ENCODE data around the gene CYP4B1. TPM values are rescaled to one million over a fixed set of nuclear protein-coding genes. Genes with fewer than 3 reads are reported as not detected.

The CYP4B1 gene
- total and polyA plus RNA-seq, 12 donors, result 0.22 to 15.1 (median 5.5) TPM

- no peak for TF ChIP-seq POLR2A (IDR thresholded peaks at IDR 0.05)
- TF ChIP-seq CTCF (IDR thresholded peaks at IDR 0.05), result no peak
- no peak for DNase-seq
- H3K4me3 ChIP-seq, result no peak overlapping the region
- H3K9me3 ChIP-seq (replicated peaks in 1 of 3), result no peaks in the 10 kb centered on the region
- WGBS, 4 donors, result 84 to 93% (median 91%) methylated on average over 4 to 6 of the region's 6 CpGs
- H3K4me1 ChIP-seq (replicated peaks in 1 of 2), result no peaks in the 10 kb centered on the region
- H3K36me3 ChIP-seq (replicated peaks in 1 of 2), result no peaks in the 10 kb centered on the region
- intact Hi-C loops (cut with DNase I), result no loop called here
- H3K27me3 ChIP-seq, result no peaks in the 10 kb centered on the region
- H3K27ac ChIP-seq, result no peak overlapping the region
These were observed 19.0 kb downstream of the CYP4B1 start for GRCh38 chr1:46817814-46818213.

- intact Hi-C loops (cut with DNase I), result no loop called here
- no peak overlapping the region for H3K4me3 ChIP-seq
- H3K27ac ChIP-seq, result no peak overlapping the region
- H3K27me3 ChIP-seq, result no peaks in the 10 kb centered on the region
- no peak for DNase-seq
- H3K4me1 ChIP-seq (replicated peaks in 1 of 2), result no peaks in the 10 kb centered on the region
- WGBS, 4 donors, result 83 to 92% (median 86%) methylated on average over 4 to 5 of the region's 5 CpGs
- no peak for TF ChIP-seq POLR2A (IDR thresholded peaks at IDR 0.05)
- TF ChIP-seq CTCF (IDR thresholded peaks at IDR 0.05), result no peak
- no peaks in the 10 kb centered on the region for H3K9me3 ChIP-seq (replicated peaks in 1 of 3)
- no peaks in the 10 kb centered on the region for H3K36me3 ChIP-seq (replicated peaks in 1 of 2)
These were observed 19.7 kb downstream of the CYP4B1 start for GRCh38 chr1:46818591-46818990.

- WGBS, 4 donors, result 58 to 69% (median 62%) methylated on average over 1 of the region's 1 CpG
- DNase-seq, result no peak
- TF ChIP-seq POLR2A (IDR thresholded peaks at IDR 0.05), result no peak
- TF ChIP-seq CTCF (IDR thresholded peaks at IDR 0.05), result no peak
- no peaks in the 10 kb centered on the region for H3K27me3 ChIP-seq
- H3K27ac ChIP-seq, result no peak overlapping the region
- H3K36me3 ChIP-seq (replicated peaks in 1 of 2), result no peaks in the 10 kb centered on the region
- intact Hi-C loops (cut with DNase I), result no loop called here
- H3K9me3 ChIP-seq (replicated peaks in 1 of 3), result no peaks in the 10 kb centered on the region
- H3K4me1 ChIP-seq (replicated peaks in 1 of 2), result no peaks in the 10 kb centered on the region
- H3K4me3 ChIP-seq, result no peak overlapping the region
These were observed 20.5 kb downstream of the CYP4B1 start for GRCh38 chr1:46819335-46819734.

GRCh38 chr1:46820076-46820475, 21.2 kb downstream of the CYP4B1 start:
- TF ChIP-seq CTCF (IDR thresholded peaks at IDR 0.05) (no peak), POLR2A (IDR thresholded peaks at IDR 0.05) (no peak)
- peak in 1 of 7 donors; percentile 37 for DNase-seq
- WGBS, 4 donors, result 55 to 85% (median 73%) methylated on average over 1 to 4 of the region's 4 CpGs
- intact Hi-C loops (cut with DNase I), result no loop called here
- Histone ChIP-seq H3K27me3 (no peaks in the 10 kb centered on the region), H3K36me3 (replicated peaks in 1 of 2) (no peaks in the 10 kb centered on the region), H3K4me3 (no peak overlapping the region), H3K27ac (peak overlapping the region in 1 of 5 donors; percentile 58), H3K9me3 (replicated peaks in 1 of 3) (no peaks in the 10 kb centered on the region), H3K4me1 (replicated peaks in 1 of 2) (no peaks in the 10 kb centered on the region)
